Natural killer cell (primary cell): ENCODE data around the gene STK32C. TPM values are rescaled to one million over a fixed set of nuclear protein-coding genes. Genes with fewer than 3 reads are reported as not detected.

Source experiments
- ATAC-seq, 3 donors: fragments of 150-1000 bp in 2 of 3; fragments of 200-7000 bp in 1 of 3; cut with Tn5 transposase; 1 replicate in 1 of 3; 2 replicates in 2 of 3; pipeline ENCODE4 v1.10.0; 2021; ENCODE audit warnings: mild to moderate bottlenecking in 2 of 3, moderate library complexity in 2 of 3
- DNase-seq, 2 donors: peaks; one replicate each; pipeline versions ENCODE4 v3.0.0 to v3.0.0-alpha.2; 2013 to 2021; ENCODE audit warnings: mixed read lengths in 1 of 2
- H3K27ac ChIP-seq: one replicate; pipeline ENCODE4 v1.5.1; 2013; ENCODE audit warnings: mild to moderate bottlenecking, low read length
- H3K27me3 ChIP-seq: one replicate; pipeline ENCODE4 v1.6.1; 2013; ENCODE audit warnings: low read length; ENCODE audit not compliant: control insufficient read depth, insufficient read depth
- H3K36me3 ChIP-seq: one replicate; pipeline ENCODE4 v1.6.1; 2013; ENCODE audit warnings: low read length; ENCODE audit not compliant: control insufficient read depth, insufficient read depth
- H3K4me1 ChIP-seq: one replicate; pipeline ENCODE4 v1.6.1; 2013; ENCODE audit warnings: low read length; ENCODE audit not compliant: control insufficient read depth, insufficient read depth
- H3K4me3 ChIP-seq: one replicate; pipeline ENCODE4 v1.5.1; 2013; ENCODE audit warnings: low read length
- H3K9me3 ChIP-seq: one replicate; pipeline ENCODE4 v1.6.1; 2013; ENCODE audit warnings: low read length; ENCODE audit not compliant: control insufficient read depth, insufficient read depth
- H3K27ac Mint-ChIP-seq, 2 donors: one replicate each; pipeline ENCODE4 v1.8.0; 2022; ENCODE audit warnings: mild to moderate bottlenecking in 2 of 2, mixed read lengths in 2 of 2, moderate library complexity in 1 of 2
- H3K27me3 Mint-ChIP-seq, 2 donors: one replicate each; pipeline ENCODE4 v1.8.0; 2022; ENCODE audit warnings: low read depth in 2 of 2, mixed read lengths in 2 of 2
- H3K36me3 Mint-ChIP-seq: one replicate; pipeline ENCODE4 v1.8.0; 2022; ENCODE audit warnings: mixed read lengths
- H3K4me1 Mint-ChIP-seq, 2 donors: one replicate each; pipeline ENCODE4 v1.8.0; 2022; ENCODE audit warnings: mixed read lengths in 2 of 2
- H3K4me3 Mint-ChIP-seq: one replicate; pipeline ENCODE4 v1.8.0; 2022; ENCODE audit warnings: mild to moderate bottlenecking, moderate library complexity, mixed read lengths
- H3K9me3 Mint-ChIP-seq, 2 donors: one replicate each; pipeline ENCODE4 v1.8.0; 2022; ENCODE audit warnings: mixed read lengths in 2 of 2
- CTCF ChIP-seq: fragments of 200-600 bp; IDR thresholded peaks from one replicate; pipeline ENCODE4 v1.8.0; 2022; ENCODE audit warnings: antibody characterized with exemption
- whole genome bisulfite sequencing: methylation state at CpG from one replicate; pipeline ENCODE4 v1.1.7; 2013; ENCODE audit warnings: missing lambda C conversion rate; ENCODE audit not compliant: insufficient coverage; 5-methylcytosine and 5-hydroxymethylcytosine counted together
- intact Hi-C: fragments of 100-400 bp; cut with micrococcal nuclease; formaldehyde crosslinking; loops from one replicate; pipeline ENCODE4 v1.14.2; 2022
- total RNA-seq, 4 donors: library from RNA; stranded (reverse); fragments of 120-200 nt in 1 of 4; gene quantifications; one replicate each; pipeline versions ENCODE4 v1.2.3 to v1.2.4, GENCODE V29; 2013 to 2022

Gene STK32C
- total RNA-seq, 3 donors from 2014 or later (not counting 1 experiment from before 2014, with no cell fraction given), result 12.7 to 22.1 (median 17.9) TPM

DNA sequence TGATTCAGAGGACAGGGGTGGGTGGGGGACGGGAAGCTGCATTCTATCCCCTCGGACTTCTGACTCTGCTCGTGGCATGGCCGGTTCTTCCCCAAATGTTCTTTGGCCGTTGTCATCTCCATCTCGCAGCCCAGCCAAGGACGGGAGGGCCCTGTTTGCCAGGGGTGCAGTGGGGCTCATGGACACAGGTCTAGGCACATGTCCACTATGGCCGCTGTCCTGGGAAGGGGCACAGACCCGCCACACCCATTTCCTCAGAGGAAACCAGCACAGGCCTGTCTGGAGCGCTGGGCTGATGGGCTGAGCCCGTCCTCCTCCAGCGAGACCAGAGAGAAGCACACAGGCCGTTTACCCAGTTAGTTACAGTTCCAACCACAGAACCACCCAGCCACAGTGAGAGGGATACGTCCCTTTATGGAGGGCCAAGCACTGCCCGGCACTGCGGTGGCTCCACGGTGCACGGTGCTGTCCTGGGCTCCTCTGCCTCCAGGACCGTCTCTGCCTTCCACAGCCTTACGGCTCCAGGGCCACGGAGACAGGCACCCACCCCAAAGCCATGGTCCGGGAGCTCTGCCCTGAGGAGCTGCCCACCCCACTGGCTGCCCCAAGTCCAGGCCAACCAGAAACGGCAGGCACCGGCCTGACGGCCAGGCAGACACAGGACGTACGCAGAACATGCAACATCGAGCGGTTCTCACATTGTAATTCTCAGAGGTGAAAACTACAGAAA lies 100.8 kb downstream of the STK32C start:
- Mint-ChIP-seq H3K4me3 (no peak overlapping the region), H3K36me3 (no peaks in the 10 kb centered on the region), H3K9me3 (no peaks in the 10 kb centered on the region), H3K4me1 (no peaks in the 10 kb centered on the region), H3K27me3 (no peaks in the 10 kb centered on the region), H3K27ac (no peak overlapping the region)
- H3K4me1 ChIP-seq, result no peaks in the 10 kb centered on the region
- 90% methylated on average over 29 of the region's 29 CpGs for WGBS
- H3K36me3 ChIP-seq, result no peaks in the 10 kb centered on the region
- DNase-seq, result no peak
- H3K27me3 ChIP-seq, result no peaks in the 10 kb centered on the region
- no peak overlapping the region for H3K27ac ChIP-seq
- TF ChIP-seq CTCF, result no peak
- H3K4me3 ChIP-seq, result no peak overlapping the region
- ATAC-seq, result no peak
- intact Hi-C loops, result no loop called here
- H3K9me3 ChIP-seq, result no peaks in the 10 kb centered on the region

GRCh38 chr10:132206377-132206745 lies 101.4 kb downstream of the STK32C start:
- Histone ChIP-seq H3K4me1 (no peaks in the 10 kb centered on the region), H3K27me3 (no peaks in the 10 kb centered on the region), H3K9me3 (no peaks in the 10 kb centered on the region), H3K36me3 (no peaks in the 10 kb centered on the region), H3K27ac (no peak overlapping the region), H3K4me3 (no peak overlapping the region)
- Mint-ChIP-seq H3K27me3 (no peaks in the 10 kb centered on the region), H3K27ac (no peak overlapping the region), H3K36me3 (no peaks in the 10 kb centered on the region), H3K9me3 (no peaks in the 10 kb centered on the region), H3K4me1 (no peaks in the 10 kb centered on the region), H3K4me3 (no peak overlapping the region)
- intact Hi-C loops, result no loop called here
- no peak for TF ChIP-seq CTCF
- no peak for DNase-seq
- 75% methylated on average over 11 of the region's 11 CpGs for WGBS
- ATAC-seq, result no peak

DNA sequence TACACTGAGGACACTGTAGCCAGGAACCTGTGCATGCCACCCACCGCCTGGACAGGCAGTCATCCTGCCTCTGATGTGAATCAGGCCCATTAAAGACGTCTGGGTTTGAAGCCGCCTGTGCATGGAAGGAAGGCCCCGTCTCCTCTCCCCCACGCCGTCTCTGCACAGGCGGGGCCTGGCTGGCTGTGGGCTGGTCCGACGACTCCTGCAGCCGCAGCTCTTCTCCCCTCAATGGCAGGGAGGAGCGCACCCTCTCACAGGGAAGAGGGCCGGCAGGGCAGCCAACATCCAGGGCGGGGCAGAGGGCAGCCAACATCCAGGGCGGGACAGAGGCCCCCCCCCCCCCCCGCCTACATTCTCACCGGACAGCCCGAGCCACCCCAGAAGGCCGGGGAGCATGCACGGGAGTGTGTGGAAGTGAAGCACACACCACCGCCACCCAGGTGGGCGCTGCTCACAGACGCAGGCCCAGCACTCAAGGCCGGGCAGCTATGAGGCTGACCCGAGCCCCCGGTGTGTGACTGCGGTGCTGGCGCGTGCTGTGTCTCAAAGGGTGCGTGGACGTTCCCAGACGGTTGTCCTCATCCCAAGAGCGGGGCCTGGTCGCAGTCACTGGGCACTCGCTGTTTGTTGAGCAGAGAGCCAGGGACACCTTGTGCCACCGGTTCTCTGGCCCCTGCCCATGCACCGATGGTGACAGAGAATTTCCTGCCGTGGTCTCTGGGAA lies 101.9 kb downstream of the STK32C start:
- no peaks in the 10 kb centered on the region for H3K4me1 ChIP-seq
- no peak for TF ChIP-seq CTCF
- no peak for ATAC-seq
- DNase-seq, result no peak
- no peaks in the 10 kb centered on the region for H3K27me3 Mint-ChIP-seq
- no peak overlapping the region for H3K27ac Mint-ChIP-seq
- H3K36me3 ChIP-seq, result no peaks in the 10 kb centered on the region
- intact Hi-C loops, result no loop called here
- H3K36me3 Mint-ChIP-seq, result no peaks in the 10 kb centered on the region
- no peak overlapping the region for H3K4me3 Mint-ChIP-seq
- H3K9me3 Mint-ChIP-seq, result no peaks in the 10 kb centered on the region
- 85% methylated on average over 32 of the region's 37 CpGs for WGBS
- no peaks in the 10 kb centered on the region for H3K27me3 ChIP-seq
- H3K4me1 Mint-ChIP-seq, result no peaks in the 10 kb centered on the region
- H3K9me3 ChIP-seq, result no peaks in the 10 kb centered on the region
- H3K4me3 ChIP-seq, result no peak overlapping the region
- H3K27ac ChIP-seq, result no peak overlapping the region
